Stimulated activated CD4-positive, alpha-beta T cell treated with anti-CD3 and anti-CD28 coated beads, TNF-alpha, amount 100 ng/mL, for 24 hours (primary cell): ENCODE results near the gene TP53I11.

ENCODE experiments used
- DNase-seq, 3 experiments: peaks; one replicate each; pipeline ENCODE4 v3.0.0-alpha.2; 2020; ENCODE audit warnings: low read depth in 3 of 3

Gene TP53I11

GRCh38 chr11:44950625-44951476, at the start of gene TP53I11:
Gene TP53I11 (minus strand): TSS chr11:44950883. CDS start chr11:44938335, 12,548 bp downstream.
- peak; percentile 32 to 70 (median 42) for DNase-seq

- DNase-seq = no peak
Observed at GRCh38 chr11:44999068-44999467, 48.4 kb upstream of the TP53I11 start.

GRCh38 chr11:44998051-44998450, 47.4 kb upstream of the TP53I11 start:
- no peak for DNase-seq

- DNase-seq = no peak
Observed at GRCh38 chr11:44997566-44997965, 46.9 kb upstream of the TP53I11 start.

- DNase-seq = no peak
Observed at GRCh38 chr11:44994753-44995152, 44.1 kb upstream of the TP53I11 start.

- no peak for DNase-seq
Observed at GRCh38 chr11:44993971-44994704, 43.5 kb upstream of the TP53I11 start.

GRCh38 chr11:44992774-44993173, 42.1 kb upstream of the TP53I11 start:
- DNase-seq = no peak

GRCh38 chr11:44992181-44992582, 41.5 kb upstream of the TP53I11 start:
- no peak for DNase-seq

- no peak for DNase-seq
Observed at GRCh38 chr11:44990665-44991064, 40.0 kb upstream of the TP53I11 start.

GRCh38 chr11:44989831-44990566, 39.3 kb upstream of the TP53I11 start:
- DNase-seq = no peak

GRCh38 chr11:44988981-44989635, 38.4 kb upstream of the TP53I11 start:
- no peak for DNase-seq

- DNase-seq = no peak
Observed at GRCh38 chr11:44988111-44988510, 37.4 kb upstream of the TP53I11 start.

GRCh38 chr11:44987506-44987905, 36.8 kb upstream of the TP53I11 start:
- DNase-seq = no peak

GRCh38 chr11:44986315-44986714, 35.6 kb upstream of the TP53I11 start:
- DNase-seq = no peak

- no peak for DNase-seq
Observed at GRCh38 chr11:44985721-44986120, 35.0 kb upstream of the TP53I11 start.

GRCh38 chr11:44983786-44984185, 33.1 kb upstream of the TP53I11 start:
- no peak for DNase-seq

GRCh38 chr11:44982496-44983062, 31.9 kb upstream of the TP53I11 start:
- no peak for DNase-seq

- no peak for DNase-seq
Observed at GRCh38 chr11:44980533-44981427, 30.1 kb upstream of the TP53I11 start.

GRCh38 chr11:44979543-44980399, 29.1 kb upstream of the TP53I11 start:
- no peak for DNase-seq
